ENCODE measurements around the gene CSTB.

The CSTB gene

GRCh38 chr21:43767984-43768867, 7.9 kb downstream of the CSTB start:
- DNase-seq (ENCODE audit: low read depth in 2 of 2): no peak

- DNase-seq (ENCODE audit: low read depth in 2 of 2): no peak
Measured at GRCh38 chr21:43767498-43767983, 8.6 kb downstream of the CSTB start.

- DNase-seq (ENCODE audit: low read depth in 2 of 2): no peak
Measured at GRCh38 chr21:43766734-43767497, 9.2 kb downstream of the CSTB start.

GRCh38 chr21:43764576-43765495, 11.3 kb downstream of the CSTB start:
- no peak for DNase-seq (ENCODE audit: low read depth in 2 of 2)

- no peak for DNase-seq (ENCODE audit: low read depth in 2 of 2)
Measured at GRCh38 chr21:43763901-43764523, 12.1 kb downstream of the CSTB start.

- DNase-seq (ENCODE audit: low read depth in 2 of 2): no peak
Measured at GRCh38 chr21:43762303-43763128, 13.6 kb downstream of the CSTB start.

- no peak for DNase-seq (ENCODE audit: low read depth in 2 of 2)
Measured at GRCh38 chr21:43761886-43762285, 14.2 kb downstream of the CSTB start.

- no peak for DNase-seq (ENCODE audit: low read depth in 2 of 2)
Measured at GRCh38 chr21:43760391-43760958, 15.6 kb downstream of the CSTB start.

- DNase-seq (ENCODE audit: low read depth in 2 of 2): no peak
Measured at GRCh38 chr21:43759651-43760050, 16.5 kb downstream of the CSTB start.

GRCh38 chr21:43758811-43759210, 17.3 kb downstream of the CSTB start:
- no peak for DNase-seq (ENCODE audit: low read depth in 2 of 2)

GRCh38 chr21:43758111-43758641, 17.9 kb downstream of the CSTB start:
- DNase-seq (ENCODE audit: low read depth in 2 of 2): no peak

GRCh38 chr21:43757601-43758000, 18.5 kb downstream of the CSTB start:
- no peak for DNase-seq (ENCODE audit: low read depth in 2 of 2)

- DNase-seq (ENCODE audit: low read depth in 2 of 2): no peak
Measured at GRCh38 chr21:43755820-43756594, 20.1 kb downstream of the CSTB start.

- no peak for DNase-seq (ENCODE audit: low read depth in 2 of 2)
Measured at GRCh38 chr21:43754948-43755781, 20.9 kb downstream of the CSTB start.

- no peak for DNase-seq (ENCODE audit: low read depth in 2 of 2)
Measured at GRCh38 chr21:43753439-43753799, 22.7 kb downstream of the CSTB start.

GRCh38 chr21:43752758-43753438, 23.2 kb downstream of the CSTB start:
- DNase-seq (ENCODE audit: low read depth in 2 of 2): no peak

- DNase-seq (ENCODE audit: low read depth in 2 of 2): no peak
Measured at GRCh38 chr21:43751955-43752591, 24.0 kb downstream of the CSTB start.

Data from stimulated activated CD8-positive, alpha-beta memory T cell treated with anti-CD3 and anti-CD28 coated beads, Interleukin-15, amount 100 ng/mL, for 48 hours (primary cell).